IPS DF 6.9 (cell line): ENCODE data around the gene HSD3B7.

ENCODE experiments used
- DNase-seq: peaks from one replicate; pipeline ENCODE4 v3.0.0-alpha.2; 2013; ENCODE audit warnings: low read depth, low spot score
- H3K27ac ChIP-seq: one replicate; pipeline ENCODE4 v1.5.1; 2013; ENCODE audit warnings: low read length, control low read depth
- H3K27me3 ChIP-seq: 2 replicates; pipeline ENCODE4 v1.6.1; 2013; ENCODE audit warnings: mild to moderate bottlenecking, low read length; ENCODE audit not compliant: control insufficient read depth, insufficient read depth
- H3K36me3 ChIP-seq: 2 replicates; pipeline ENCODE4 v1.6.1; 2013; ENCODE audit warnings: low read length; ENCODE audit not compliant: control insufficient read depth, insufficient read depth
- H3K4me1 ChIP-seq: 2 replicates; pipeline ENCODE4 v1.6.1; 2013; ENCODE audit warnings: low read length; ENCODE audit not compliant: control insufficient read depth, insufficient read depth
- H3K4me3 ChIP-seq: 2 replicates; pipeline ENCODE4 v1.5.1; 2013; ENCODE audit warnings: mild to moderate bottlenecking, low read length
- H3K9me3 ChIP-seq: 2 replicates; pipeline ENCODE4 v1.6.1; 2013; ENCODE audit warnings: low read length, inconsistent platforms; ENCODE audit not compliant: control insufficient read depth, insufficient read depth
- WGBS: extraction: QIAGEN DNeasy Blood & Tissue Kit; methylation state at CpG from one replicate; pipeline ENCODE4 v1.1.7; 2013; ENCODE audit warnings: mixed read lengths, missing lambda C conversion rate; ENCODE audit not compliant: insufficient read length, insufficient coverage; 5-methylcytosine and 5-hydroxymethylcytosine counted together

Gene HSD3B7

DNA sequence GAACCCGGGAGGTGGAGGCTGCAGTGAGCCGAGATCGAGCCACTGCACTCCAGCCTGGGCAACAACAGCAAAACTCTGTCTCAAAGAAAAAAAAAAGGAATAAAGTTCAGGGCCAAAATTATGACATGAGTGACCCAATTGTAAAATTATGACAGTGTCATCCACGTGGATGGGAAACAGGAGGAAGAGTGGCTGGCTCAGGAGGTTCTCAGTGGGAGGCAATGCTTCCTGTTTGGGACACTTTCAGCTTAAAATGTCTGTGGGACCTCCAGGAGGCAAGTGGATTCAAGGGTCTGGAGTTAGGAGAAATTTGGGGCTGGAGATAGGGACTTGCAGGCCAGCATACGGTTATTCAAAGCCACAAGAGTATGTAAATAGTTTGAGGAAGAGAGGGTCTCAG, 40.3 kb downstream of the HSD3B7 start:
- Histone ChIP-seq H3K4me3 (no peak overlapping the region), H3K27me3 (no peaks in the 10 kb centered on the region), H3K27ac (no peak overlapping the region), H3K36me3 (no peaks in the 10 kb centered on the region), H3K4me1 (no peaks in the 10 kb centered on the region), H3K9me3 (no peaks in the 10 kb centered on the region)
- no peak for DNase-seq
- no CpG with 5 or more reads among the region's 5 CpGs for WGBS

- Histone ChIP-seq H3K36me3 (no peaks in the 10 kb centered on the region), H3K4me3 (no peak overlapping the region), H3K4me1 (peaks cover under 1% of the 10 kb centered on the region; the same call in 1 of the 2 replicates), H3K9me3 (no peaks in the 10 kb centered on the region), H3K27ac (no peak overlapping the region), H3K27me3 (no peaks in the 10 kb centered on the region)
- 100% methylated on average over 1 of the region's 5 CpGs for WGBS
- no peak for DNase-seq
Measured at GRCh38 chr16:31029272-31029671, 44.3 kb downstream of the HSD3B7 start.

DNA sequence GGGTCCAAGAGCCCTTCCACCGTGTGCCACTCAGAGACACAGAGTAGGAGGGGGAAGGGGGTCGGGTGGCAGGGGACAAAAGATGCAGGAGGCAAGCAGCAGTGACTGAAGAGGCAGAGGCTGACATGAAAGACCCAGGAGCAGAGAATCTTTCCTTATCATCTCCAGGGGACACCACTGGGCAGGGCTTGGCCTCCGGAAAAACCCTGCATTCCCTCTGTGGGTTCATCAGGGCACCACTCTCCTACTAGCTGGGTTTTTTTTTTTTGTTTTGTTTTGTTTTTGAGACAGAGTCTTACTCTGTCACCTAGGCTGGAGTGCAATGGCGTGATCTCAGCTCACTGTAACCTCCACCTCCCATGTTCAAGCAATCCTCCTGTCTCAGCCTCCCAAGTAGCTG, 46.3 kb downstream of the HSD3B7 start:
- WGBS, result no CpG with 5 or more reads among the region's 4 CpGs
- H3K9me3 ChIP-seq, result no peaks in the 10 kb centered on the region
- H3K4me3 ChIP-seq, result no peak overlapping the region
- DNase-seq, result no peak
- no peaks in the 10 kb centered on the region for H3K36me3 ChIP-seq
- peaks cover 3% of the 10 kb centered on the region; the same call in 1 of the 2 replicates for H3K4me1 ChIP-seq
- no peak overlapping the region for H3K27ac ChIP-seq
- H3K27me3 ChIP-seq, result no peaks in the 10 kb centered on the region

DNA sequence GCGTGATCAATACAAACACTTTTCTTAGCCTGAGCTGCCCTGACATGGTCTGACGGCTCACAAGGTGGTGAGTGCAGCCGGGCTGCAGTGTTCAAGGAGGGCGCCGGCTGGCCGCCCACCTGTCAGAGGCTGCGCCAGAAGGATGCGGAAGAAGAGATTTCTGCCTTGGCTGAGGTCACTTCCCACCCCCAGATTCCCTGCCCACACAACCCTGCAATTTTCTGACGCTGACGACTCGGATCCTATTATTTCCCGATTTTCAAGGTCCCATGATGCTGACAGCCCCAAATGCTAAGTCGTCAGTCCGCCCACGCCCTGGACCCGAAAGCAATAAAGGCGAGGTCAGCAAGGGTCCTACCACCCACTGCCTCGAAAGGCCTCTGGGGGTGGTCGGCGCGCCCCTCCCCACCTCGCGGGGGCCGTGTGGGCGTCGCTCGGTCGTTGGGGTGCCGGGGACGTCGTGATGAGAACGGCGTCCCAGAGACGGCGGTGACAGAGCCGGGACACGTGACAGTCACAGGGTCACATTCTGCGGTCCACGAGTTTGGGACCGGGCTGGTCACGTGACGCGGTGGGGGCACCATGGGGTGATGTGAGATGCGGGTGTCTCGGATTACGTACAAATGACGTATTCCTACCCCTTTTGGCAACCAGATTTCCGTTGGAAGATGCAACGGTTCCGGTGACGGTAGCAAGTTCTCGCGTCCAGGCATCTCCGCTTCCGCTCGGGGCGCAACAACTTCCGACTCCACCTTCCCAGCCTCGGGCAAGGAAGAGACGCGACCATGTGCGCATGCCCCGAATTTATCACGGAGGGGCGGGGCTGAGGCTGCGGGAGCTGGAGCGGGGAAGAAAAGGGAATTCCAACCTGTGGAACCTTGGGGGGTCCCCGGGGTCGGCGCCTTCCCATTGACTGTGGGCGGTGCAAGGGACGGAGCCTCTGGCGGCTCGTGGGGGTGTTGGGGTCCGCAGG, 48.0 kb downstream of the HSD3B7 start, which contains the start of gene STX4:
Gene STX4, plus strand, starts transcription at position 823 of the 973 bp plus-strand sequence. CDS start 248 bp downstream, outside the sequence.
- peak; percentile 99 for DNase-seq
- Histone ChIP-seq H3K9me3 (no peaks in the 10 kb centered on the region), H3K4me1 (peaks cover 3% of the 10 kb centered on the region; the same call in 1 of the 2 replicates), H3K4me3 (peak within 1 kb of the TSS; percentile 75), H3K27ac (no peak within 1 kb of the TSS), H3K27me3 (no peaks in the 10 kb centered on the region), H3K36me3 (no peaks in the 10 kb centered on the region)
- WGBS, result no CpG with 5 or more reads among the region's 75 CpGs

DNA sequence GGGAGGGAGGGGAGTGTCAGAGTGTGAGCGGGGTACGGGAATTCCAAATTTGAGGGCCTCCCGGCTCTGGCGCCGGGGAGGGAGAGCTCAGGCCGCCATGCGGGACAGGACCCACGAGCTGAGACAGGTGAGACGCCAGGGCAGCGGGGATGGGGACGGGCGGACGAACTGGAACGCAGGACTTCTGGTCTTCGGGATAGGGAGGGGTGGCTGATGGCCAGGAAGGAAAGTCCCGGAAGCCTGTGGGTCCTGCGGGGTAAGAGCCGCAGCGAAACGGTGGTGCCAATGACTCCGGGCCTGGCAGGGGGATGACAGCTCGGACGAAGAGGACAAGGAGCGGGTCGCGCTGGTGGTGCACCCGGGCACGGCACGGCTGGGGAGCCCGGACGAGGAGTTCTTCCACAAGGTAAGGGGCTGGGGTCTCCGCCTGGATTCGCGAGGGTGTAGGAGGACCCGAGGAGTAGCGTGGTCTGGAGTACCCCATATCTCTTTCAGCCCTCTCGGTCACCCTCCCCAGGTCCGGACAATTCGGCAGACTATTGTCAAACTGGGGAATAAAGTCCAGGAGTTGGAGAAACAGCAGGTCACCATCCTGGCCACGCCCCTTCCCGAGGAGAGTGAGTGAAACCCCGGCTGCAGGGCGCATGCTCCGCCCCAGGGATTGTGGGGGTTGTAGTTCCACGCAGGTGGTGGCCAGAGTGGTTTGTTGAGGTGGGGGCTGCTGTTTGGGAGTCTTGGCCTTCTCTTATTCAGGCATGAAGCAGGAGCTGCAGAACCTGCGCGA, 48.9 kb downstream of the HSD3B7 start:
- no peaks in the 10 kb centered on the region for H3K9me3 ChIP-seq
- no peak overlapping the region for H3K27ac ChIP-seq
- H3K36me3 ChIP-seq, result no peaks in the 10 kb centered on the region
- peak overlapping the region; percentile 75 for H3K4me3 ChIP-seq
- no peak for DNase-seq
- no CpG with 5 or more reads among the region's 47 CpGs for WGBS
- H3K4me1 ChIP-seq, result peaks cover 3% of the 10 kb centered on the region; the same call in 1 of the 2 replicates
- no peaks in the 10 kb centered on the region for H3K27me3 ChIP-seq

DNA sequence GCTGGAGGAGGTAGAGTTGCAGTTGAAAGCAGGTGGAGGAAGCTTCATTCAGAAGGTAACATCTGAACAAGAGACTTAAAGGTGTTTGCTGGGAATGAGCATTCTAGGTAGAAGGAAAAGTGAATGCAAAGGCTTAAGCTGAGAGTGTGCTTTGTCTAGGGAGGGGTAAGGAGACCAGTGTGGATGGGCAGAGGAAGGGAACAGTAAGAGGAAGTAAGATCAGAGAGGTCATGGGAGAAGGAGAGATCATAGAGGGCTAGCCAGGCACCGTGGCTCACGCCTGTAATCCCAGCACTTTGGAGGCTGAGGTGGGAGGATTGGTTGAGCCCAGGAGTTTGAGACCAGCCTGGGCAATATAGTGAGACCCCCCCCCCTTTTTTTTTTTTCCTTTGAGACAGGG, 51.7 kb downstream of the HSD3B7 start:
- Histone ChIP-seq H3K9me3 (no peaks in the 10 kb centered on the region), H3K36me3 (peaks cover 3% of the 10 kb centered on the region), H3K4me1 (peaks cover 3% of the 10 kb centered on the region; the same call in 1 of the 2 replicates), H3K27me3 (no peaks in the 10 kb centered on the region), H3K27ac (no peak overlapping the region), H3K4me3 (no peak overlapping the region)
- no CpG with 5 or more reads among the region's 2 CpGs for WGBS
- no peak for DNase-seq
